NCI-H2029 treated with DMSO at 0.1 percent for 48 hours (cell line): Measurements from ENCODE around the gene COX4I2.
"Not testable (repeated sequence)": the region's sequence is repeated elsewhere in the genome, so short reads cannot be mapped to it uniquely, and the experiment has no call there.

Experiments used
- DNase-seq: peaks from one replicate; lab custom pipeline; 2025; lab: John Stamatoyannopoulos, UW

Gene COX4I2

GRCh38 chr20:31607640-31608250 is 30.0 kb upstream of the COX4I2 start:
- peak; percentile 91 for DNase-seq

- DNase-seq = peak; percentile 98
Observed at GRCh38 chr20:31608251-31608945, 29.3 kb upstream of the COX4I2 start.

GRCh38 chr20:31612271-31612640 is 25.5 kb upstream of the COX4I2 start:
- not testable (repeated sequence) for DNase-seq

- no peak for DNase-seq
Observed at GRCh38 chr20:31615416-31615815, 22.3 kb upstream of the COX4I2 start.

DNA sequence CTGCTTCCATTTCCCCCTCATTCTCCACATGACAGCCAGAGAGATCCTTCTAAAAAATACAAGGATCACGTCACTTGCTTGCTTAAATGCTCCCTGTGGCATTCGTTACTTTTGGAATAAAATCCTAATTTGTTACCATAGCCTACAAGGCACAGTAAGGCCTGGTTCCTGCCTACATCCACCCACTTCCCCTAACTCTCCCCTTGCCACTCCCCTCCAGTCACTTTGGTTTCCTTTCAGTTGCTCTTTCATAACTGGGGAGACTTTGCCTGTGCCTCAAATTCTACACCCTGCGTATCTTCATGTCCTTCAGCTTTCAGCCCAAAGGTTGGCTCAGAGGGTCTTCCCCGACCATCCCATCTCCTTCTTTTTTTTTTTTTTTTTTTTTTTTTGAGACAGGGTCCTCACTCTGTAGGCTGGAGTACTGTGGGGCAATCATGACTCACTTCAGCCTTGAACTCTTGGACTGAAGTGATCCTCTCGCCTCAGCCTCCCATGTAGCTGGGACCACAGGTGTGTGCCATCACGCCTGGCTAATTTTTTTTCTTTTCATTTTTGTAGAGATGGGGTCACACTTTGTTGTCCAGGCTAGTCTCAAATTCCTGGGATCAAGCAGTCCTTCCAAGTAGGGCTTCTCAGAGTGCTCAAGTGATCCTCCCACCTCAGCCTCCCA is 20.1 kb upstream of the COX4I2 start:
- DNase-seq = no peak

GRCh38 chr20:31620246-31620645 is 17.5 kb upstream of the COX4I2 start:
- no peak for DNase-seq

GRCh38 chr20:31623123-31623505 is 14.6 kb upstream of the COX4I2 start:
- not testable (repeated sequence) for DNase-seq

DNA sequence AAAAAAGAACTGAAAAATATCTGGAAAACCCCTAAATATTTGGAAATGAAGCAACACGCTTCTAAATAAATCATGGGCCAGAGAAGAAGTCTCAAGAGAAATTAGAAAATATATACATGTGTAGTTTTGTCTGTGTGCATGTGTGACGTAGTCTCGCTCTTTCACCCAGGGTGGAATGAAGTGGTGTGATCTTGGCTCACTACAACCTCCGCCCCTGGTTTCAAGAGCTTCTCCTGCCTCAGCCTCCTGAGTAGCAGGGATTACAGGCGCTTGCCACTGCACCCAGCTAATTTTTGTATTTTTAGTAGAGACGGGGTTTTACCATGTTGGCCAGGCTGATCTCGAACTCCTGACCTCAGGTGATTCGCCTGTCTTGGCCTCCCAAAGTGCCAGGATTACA is 11.2 kb upstream of the COX4I2 start:
- DNase-seq = not testable (repeated sequence)

DNA sequence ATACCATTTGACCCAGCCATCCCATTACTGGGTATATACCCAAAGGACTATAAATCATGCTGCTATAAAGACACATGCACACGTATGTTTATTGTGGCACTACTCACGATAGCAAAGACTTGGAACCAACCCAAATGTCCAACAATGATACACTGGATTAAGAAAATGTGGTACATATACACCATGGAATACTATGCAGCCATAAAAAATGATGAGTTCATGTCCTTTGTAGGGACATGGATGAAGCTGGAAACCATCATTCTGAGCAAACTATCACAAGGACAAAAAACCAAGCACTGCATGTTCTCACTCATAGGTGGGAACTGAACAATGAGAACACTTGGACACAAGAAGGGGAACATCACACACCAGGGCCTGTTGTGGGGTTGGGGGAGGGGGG is 9.7 kb upstream of the COX4I2 start:
- not testable (repeated sequence) for DNase-seq

- DNase-seq = peak; percentile 54
Observed at GRCh38 chr20:31630187-31630790, 7.4 kb upstream of the COX4I2 start.

- no peak for DNase-seq
Observed at GRCh38 chr20:31632548-31633338, 5.0 kb upstream of the COX4I2 start.

- no peak for DNase-seq
Observed at GRCh38 chr20:31633339-31633914, 4.3 kb upstream of the COX4I2 start.

GRCh38 chr20:31638317-31638716 is 605 bp downstream of the COX4I2 start:
- no peak for DNase-seq

DNA sequence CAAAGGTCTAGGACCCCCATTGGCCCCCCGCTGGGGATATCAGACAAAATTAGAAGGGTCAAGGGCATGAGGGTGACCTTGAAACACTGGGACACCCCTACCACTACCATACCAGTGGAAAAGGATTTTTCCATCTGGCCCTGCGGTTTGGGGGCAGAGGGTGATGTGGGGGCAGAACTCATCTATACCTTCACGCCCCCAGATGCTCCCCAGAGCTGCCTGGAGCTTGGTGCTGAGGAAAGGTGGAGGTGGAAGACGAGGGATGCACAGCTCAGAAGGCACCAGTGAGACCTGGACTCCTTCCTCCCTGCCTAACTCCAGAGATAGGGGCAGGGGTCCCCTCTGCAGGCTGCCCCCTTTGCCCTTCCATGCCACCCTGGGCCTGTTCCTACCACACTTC is 1.1 kb downstream of the COX4I2 start:
- DNase-seq = no peak

DNA sequence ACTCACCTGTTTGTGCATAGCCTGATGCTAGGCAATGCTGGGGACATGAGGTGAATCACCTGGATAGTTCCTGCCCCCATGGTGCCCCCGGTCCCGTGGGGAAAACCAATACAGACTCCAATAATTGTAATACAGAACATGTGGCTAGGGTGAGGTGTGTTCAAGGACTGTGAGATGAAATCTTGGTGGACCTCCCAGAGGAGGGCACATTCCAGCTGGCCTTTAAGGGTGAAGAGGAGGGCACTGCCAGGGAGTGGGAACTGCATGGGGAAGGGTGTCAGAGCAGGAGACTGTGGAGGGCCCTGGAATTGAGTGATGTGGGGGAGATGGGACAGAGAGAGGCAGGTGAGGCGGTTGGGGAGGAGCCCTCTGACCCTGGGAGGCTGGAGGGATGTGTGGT is 2.5 kb downstream of the COX4I2 start:
- DNase-seq = no peak

DNA sequence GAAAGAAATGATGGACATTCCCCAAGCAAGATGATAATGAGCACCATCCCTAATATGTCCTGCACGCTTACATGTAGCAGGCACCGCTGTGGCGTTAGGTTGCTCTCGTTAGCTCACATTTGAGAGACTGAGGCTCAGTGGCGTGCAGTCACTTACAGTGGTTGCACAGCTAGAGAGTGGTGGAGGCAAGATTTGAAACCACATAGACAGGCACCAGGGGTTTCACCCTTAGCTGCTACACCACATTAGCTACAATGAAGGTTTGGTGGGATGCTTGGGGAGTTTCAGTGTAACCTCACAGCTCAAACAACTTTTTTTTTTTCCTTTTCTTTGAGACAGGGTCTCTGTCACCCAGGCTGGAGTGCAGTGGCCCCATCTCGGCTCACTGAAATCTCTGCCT is 3.7 kb downstream of the COX4I2 start:
- DNase-seq = no peak

- DNase-seq = no peak
Observed at GRCh38 chr20:31642837-31643236, 5.1 kb downstream of the COX4I2 start.

DNA sequence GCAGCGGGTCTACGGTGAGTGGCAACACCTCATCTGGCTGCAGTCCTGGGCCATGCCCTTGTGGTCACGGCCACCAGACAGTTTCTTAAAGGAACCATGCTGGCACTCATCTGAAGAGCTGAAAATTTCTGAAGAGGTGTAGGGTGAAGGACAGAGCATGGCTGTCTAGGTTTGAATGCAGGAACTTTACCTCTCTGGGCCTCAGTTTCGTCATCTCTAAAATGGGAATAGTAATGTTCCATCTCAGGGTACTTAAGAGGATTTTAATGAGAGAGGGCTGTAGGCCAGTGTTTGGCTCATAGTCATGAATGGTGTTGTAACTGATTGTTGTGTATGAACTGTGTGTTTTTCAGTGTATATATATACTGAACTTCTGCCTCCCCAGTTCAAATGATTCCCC is 5.8 kb downstream of the COX4I2 start:
- no peak for DNase-seq

GRCh38 chr20:31644701-31645100 is 7.0 kb downstream of the COX4I2 start:
- no peak for DNase-seq

DNA sequence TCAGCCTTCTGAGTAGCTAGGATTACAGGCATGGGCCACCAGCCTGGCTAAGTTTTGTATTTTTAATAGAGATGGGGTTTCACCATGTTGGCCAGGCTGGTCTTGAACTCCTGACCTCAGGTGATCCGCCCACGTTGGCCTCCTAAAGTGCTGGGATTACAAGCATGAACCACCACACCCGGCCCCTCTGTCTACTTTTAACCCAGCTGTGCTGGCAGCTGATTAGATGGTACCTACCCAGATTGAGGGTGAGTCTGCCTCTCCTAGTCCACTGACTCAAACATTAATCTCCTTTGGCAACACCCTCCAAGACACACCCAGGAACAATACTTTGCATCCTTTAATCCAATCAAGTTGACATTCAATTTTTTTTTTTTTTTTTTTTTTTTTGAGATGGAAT is 10.4 kb downstream of the COX4I2 start:
- DNase-seq = not testable (repeated sequence)

DNA sequence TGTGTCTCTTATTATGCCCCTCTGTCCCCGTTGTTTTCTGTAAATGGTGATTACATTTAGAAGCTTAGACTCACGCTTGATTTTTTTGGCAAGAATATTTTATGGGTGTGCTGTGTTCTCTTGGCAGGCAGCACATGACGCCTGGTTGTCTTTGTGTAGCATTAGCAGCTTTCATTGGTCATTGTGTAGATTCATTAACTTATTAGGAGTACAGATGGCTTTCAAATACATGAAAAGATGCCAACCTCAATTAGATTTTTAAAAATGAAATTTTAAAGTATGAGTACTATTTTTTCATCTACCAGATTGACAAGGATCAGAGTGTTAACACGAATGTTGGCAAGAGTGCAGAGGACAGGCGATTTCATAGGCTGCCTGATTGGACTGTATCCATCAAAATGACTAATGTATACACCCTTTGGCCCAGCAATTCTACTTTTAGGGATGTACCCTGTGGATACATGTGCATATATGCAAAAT is 15.2 kb downstream of the COX4I2 start:
- DNase-seq = no peak

- DNase-seq = no peak
Observed at GRCh38 chr20:31653561-31653960, 15.8 kb downstream of the COX4I2 start.
